NOMO-1 treated with DMSO at 0.1 percent for 48 hours (cell line): ENCODE measurements around the gene TRIM45.
"Not testable (repeated sequence)": the region's sequence is repeated elsewhere in the genome, so short reads cannot be mapped to it uniquely, and the experiment has no call there.

Experiments used
- DNase-seq: peaks from one replicate; lab custom pipeline; 2025; ENCODE audit not compliant: unreplicated experiment; lab: John Stamatoyannopoulos, UW

The TRIM45 gene

GRCh38 chr1:117136749-117137148 is 15.2 kb upstream of the TRIM45 start:
- DNase-seq = no peak

GRCh38 chr1:117135329-117135728 is 13.8 kb upstream of the TRIM45 start:
- no peak for DNase-seq

- no peak for DNase-seq
These were observed 9.0 kb upstream of the TRIM45 start for GRCh38 chr1:117130526-117130925.

- DNase-seq = peak; percentile 51
These were observed 7.0 kb upstream of the TRIM45 start for GRCh38 chr1:117128323-117129079.

GRCh38 chr1:117127795-117128194 is 6.2 kb upstream of the TRIM45 start:
- DNase-seq = no peak

- no peak for DNase-seq
These were observed 3.1 kb upstream of the TRIM45 start for GRCh38 chr1:117124661-117125060.

GRCh38 chr1:117123274-117123673 is 1.7 kb upstream of the TRIM45 start:
- no peak for DNase-seq

GRCh38 chr1:117122330-117123025 is 929 bp upstream of the TRIM45 start:
- no peak for DNase-seq

GRCh38 chr1:117120774-117121588 is 568 bp downstream of the TRIM45 start:
- DNase-seq = no peak

GRCh38 chr1:117119144-117119543 is 2.4 kb downstream of the TRIM45 start:
- DNase-seq = not testable (repeated sequence)

GRCh38 chr1:117118137-117118536 is 3.4 kb downstream of the TRIM45 start:
- no peak for DNase-seq

GRCh38 chr1:117117697-117118096 is 3.9 kb downstream of the TRIM45 start:
- DNase-seq = no peak

- no peak for DNase-seq
These were observed 4.8 kb downstream of the TRIM45 start for GRCh38 chr1:117116784-117117130.

- no peak for DNase-seq
These were observed 5.3 kb downstream of the TRIM45 start for GRCh38 chr1:117116090-117116783.

- no peak for DNase-seq
These were observed 6.7 kb downstream of the TRIM45 start for GRCh38 chr1:117114877-117115276.

- no peak for DNase-seq
These were observed 8.3 kb downstream of the TRIM45 start for GRCh38 chr1:117113199-117113598.

GRCh38 chr1:117112047-117112717 is 9.4 kb downstream of the TRIM45 start:
- no peak for DNase-seq

GRCh38 chr1:117110774-117111173 is 10.8 kb downstream of the TRIM45 start:
- no peak for DNase-seq

- DNase-seq = no peak
These were observed 14.2 kb downstream of the TRIM45 start for GRCh38 chr1:117107364-117107763.

- no peak for DNase-seq
These were observed 15.1 kb downstream of the TRIM45 start for GRCh38 chr1:117106478-117106877.

- no peak for DNase-seq
These were observed 15.8 kb downstream of the TRIM45 start for GRCh38 chr1:117105722-117106121.
